Breast epithelium (tissue), 4 donors: ENCODE data around the gene CLDND1. TPM values are rescaled to one million over a fixed set of nuclear protein-coding genes. Genes with fewer than 3 reads are reported as not detected.

Source experiments
- DNase-seq, 2 donors: peaks; one replicate each; pipeline ENCODE4 v3.0.0-alpha.2; 2019; ENCODE audit warnings: low spot score in 2 of 2
- H3K27ac ChIP-seq, 2 donors: fragments of 200-600 bp; sonication (generic) in 1 of 2; one replicate each; pipeline ENCODE4 v1.5.1; 2016 to 2019; ENCODE audit warnings: mild to moderate bottlenecking in 1 of 2
- H3K27me3 ChIP-seq, 2 donors: fragments of 200-600 bp; sonication (generic) in 1 of 2; one replicate each; pipeline versions ENCODE4 v1.5.1 to v1.6.0; 2017 to 2019; ENCODE audit warnings: control low read depth in 1 of 2, mild to moderate bottlenecking in 1 of 2
- H3K36me3 ChIP-seq: fragments of 200-600 bp; one replicate; pipeline ENCODE4 v1.5.1; 2019
- H3K4me1 ChIP-seq, 2 donors: fragments of 200-600 bp; sonication (generic); one replicate each; pipeline ENCODE4 v1.5.1; 2016 to 2019; ENCODE audit warnings: control low read depth in 1 of 2
- H3K4me3 ChIP-seq, 3 donors: fragments of 200-600 bp; sonication (generic); 1 replicate in 2 of 3; 2 replicates in 1 of 3; pipeline ENCODE4 v1.5.1; 2016 to 2019; ENCODE audit warnings: mild to moderate bottlenecking in 3 of 3, moderate library complexity in 2 of 3
- H3K9me3 ChIP-seq, 2 donors: fragments of 200-600 bp; sonication (generic) in 1 of 2; one replicate each; pipeline ENCODE4 v1.5.1; 2016 to 2019; ENCODE audit warnings: control low read depth in 1 of 2
- POLR2A ChIP-seq: fragments of 450-650 bp; IDR thresholded peaks from one replicate; pipeline ENCODE4 v1.6.1; 2016; ENCODE audit warnings: antibody characterized with exemption, mild to moderate bottlenecking, moderate library complexity
- POLR2AphosphoS5 ChIP-seq, 3 donors: sonication (generic); formaldehyde crosslinking; IDR thresholded peaks; one replicate each; pipeline ENCODE4 v1.6.1; 2017; ENCODE audit warnings: antibody characterized with exemption in 3 of 3
- intact Hi-C: fragments of 100-400 bp; cut with DNase I; formaldehyde crosslinking; loops from one replicate; pipeline ENCODE4 v1.15.1; 2023; ENCODE audit warnings: low total_unique reads
- total RNA-seq, 3 donors: library from RNA; depleted of rRNA; stranded (reverse); fragments of >200 nt; gene quantifications; one replicate each; pipeline ENCODE4 v1.1.0, GENCODE V29; 2016
- TF ChIP-seq, protein P1 (sequence below), 3 donors: fragments of 450-650 bp; IDR thresholded peaks; one replicate each; pipeline ENCODE4 v1.5.1; 2016 to 2017; ENCODE audit warnings: antibody characterized with exemption in 3 of 3, mild to moderate bottlenecking in 3 of 3, moderate library complexity in 3 of 3

The CLDND1 gene
- total RNA-seq, result 100 to 1,000 TPM; 113 to 121 (median 114) TPM

DNA sequence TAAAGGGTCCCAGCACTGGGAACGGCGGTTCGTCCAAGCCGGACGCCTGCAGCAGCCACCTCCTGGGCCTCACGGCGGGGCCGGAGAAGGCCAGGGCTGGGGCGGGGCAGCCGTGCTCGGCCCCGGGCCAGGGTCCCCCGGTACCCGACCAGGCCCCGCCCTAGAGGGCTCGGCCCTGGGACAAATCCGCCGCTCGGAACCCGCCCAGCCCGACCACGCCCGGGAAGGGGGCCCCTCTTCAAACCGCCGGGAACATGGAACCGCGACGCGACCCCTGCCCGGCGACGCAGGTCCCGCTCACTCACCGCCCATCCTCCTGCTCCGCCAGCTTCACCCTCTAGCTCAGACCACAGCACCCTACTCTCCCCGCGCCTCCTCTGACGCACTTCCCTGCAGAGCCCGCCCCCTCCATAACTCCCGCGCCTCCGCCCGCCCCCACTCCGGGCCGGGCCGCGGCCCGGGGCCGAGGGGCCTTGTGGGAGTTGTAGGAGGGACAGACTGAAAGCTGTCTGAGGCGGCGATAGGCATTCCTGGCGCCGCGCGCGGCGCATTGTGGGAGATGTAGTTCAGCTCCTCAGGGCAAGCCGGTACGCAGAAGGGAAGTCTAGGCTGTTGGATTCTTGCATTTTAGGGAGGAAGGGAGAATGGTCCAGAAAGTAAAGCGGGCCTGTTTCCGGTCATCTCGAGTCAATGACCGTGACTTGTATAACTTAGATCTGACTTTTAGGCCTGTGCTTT lies at the start of gene CLDND1:
Gene CLDND1, minus strand, starts transcription at position 359 of the 738 bp plus-strand sequence. CDS start 1,478 bp downstream, outside the sequence.
- intact Hi-C loops, result no loop called here
- Histone ChIP-seq H3K27me3 (no peaks in the 10 kb centered on the region), H3K4me3 (peak within 1 kb of the TSS; percentile 74 to 80 (median 75)), H3K9me3 (no peaks in the 10 kb centered on the region), H3K27ac (peak within 1 kb of the TSS; percentile 94 to 98), H3K36me3 (no peaks in the 10 kb centered on the region), H3K4me1 (no peaks in the 10 kb centered on the region)
- DNase-seq, result peak; percentile 94 to 97
- peak; percentile 72 to 90 (median 77) for TF ChIP-seq POLR2AphosphoS5 (IDR thresholded peaks at IDR 0.05)
- TF ChIP-seq, protein P1, sequence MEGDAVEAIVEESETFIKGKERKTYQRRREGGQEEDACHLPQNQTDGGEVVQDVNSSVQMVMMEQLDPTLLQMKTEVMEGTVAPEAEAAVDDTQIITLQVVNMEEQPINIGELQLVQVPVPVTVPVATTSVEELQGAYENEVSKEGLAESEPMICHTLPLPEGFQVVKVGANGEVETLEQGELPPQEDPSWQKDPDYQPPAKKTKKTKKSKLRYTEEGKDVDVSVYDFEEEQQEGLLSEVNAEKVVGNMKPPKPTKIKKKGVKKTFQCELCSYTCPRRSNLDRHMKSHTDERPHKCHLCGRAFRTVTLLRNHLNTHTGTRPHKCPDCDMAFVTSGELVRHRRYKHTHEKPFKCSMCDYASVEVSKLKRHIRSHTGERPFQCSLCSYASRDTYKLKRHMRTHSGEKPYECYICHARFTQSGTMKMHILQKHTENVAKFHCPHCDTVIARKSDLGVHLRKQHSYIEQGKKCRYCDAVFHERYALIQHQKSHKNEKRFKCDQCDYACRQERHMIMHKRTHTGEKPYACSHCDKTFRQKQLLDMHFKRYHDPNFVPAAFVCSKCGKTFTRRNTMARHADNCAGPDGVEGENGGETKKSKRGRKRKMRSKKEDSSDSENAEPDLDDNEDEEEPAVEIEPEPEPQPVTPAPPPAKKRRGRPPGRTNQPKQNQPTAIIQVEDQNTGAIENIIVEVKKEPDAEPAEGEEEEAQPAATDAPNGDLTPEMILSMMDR (IDR thresholded peaks at IDR 0.05), result peak in 1 of 3 donors; percentile 11
- peak; percentile 65 for TF ChIP-seq POLR2A

DNA sequence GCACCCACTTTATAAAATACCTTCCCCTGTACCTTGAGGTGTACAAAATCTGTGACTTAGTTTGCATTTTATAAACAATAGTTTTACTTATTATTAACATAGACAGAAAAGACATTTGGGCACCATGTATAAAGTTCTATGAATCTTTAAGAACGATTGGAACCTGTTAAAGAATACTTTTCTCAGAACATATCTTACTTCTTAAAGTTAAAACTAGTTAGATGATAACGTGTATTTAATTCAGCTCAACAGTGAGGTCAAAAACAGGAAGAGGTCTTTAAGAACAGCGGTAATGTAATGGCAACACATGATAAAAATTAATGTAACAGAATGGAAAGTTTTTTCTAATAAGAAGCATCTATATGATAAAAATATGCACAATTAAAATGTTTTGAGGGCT lies 45.7 kb upstream of the CLDND1 start:
- Histone ChIP-seq H3K27me3 (no peaks in the 10 kb centered on the region), H3K4me3 (no peak overlapping the region), H3K4me1 (no peaks in the 10 kb centered on the region), H3K36me3 (no peaks in the 10 kb centered on the region), H3K27ac (no peak overlapping the region), H3K9me3 (no peaks in the 10 kb centered on the region)
- intact Hi-C loops, result no loop called here
- TF ChIP-seq, protein P1 (IDR thresholded peaks at IDR 0.05), result no peak
- TF ChIP-seq POLR2AphosphoS5 (IDR thresholded peaks at IDR 0.05) (no peak), POLR2A (no peak)
- DNase-seq, result no peak

DNA sequence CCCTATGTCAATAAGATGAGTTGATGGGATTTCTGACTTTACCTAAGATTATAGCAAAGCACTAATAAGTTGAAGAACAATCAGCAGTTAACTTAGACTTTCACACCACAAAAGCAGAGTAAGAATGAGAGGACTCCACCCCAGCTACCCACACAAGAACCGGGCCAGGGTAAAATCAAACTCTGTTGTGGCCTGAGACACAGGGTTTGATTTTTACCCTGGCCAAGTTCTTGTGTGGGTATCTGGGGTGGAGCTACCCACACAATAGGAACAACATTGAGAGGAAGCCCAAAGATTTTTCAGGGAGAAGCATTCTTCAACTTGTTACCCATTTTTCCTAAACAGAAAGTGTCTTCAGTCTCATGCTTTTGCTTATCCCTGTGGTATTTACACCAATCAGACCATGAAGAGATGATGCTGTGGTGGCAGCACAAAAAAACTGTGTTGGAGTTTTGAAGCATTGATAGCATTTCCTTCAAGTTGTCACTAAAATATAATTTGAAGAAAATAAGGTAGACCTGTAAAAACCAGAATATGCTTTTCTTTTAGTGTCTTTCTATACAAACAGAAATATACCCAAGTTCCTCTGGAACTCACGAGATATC lies 45.1 kb upstream of the CLDND1 start:
- no peaks in the 10 kb centered on the region for H3K9me3 ChIP-seq
- no peak for DNase-seq
- intact Hi-C loops, result no loop called here
- no peak overlapping the region for H3K27ac ChIP-seq
- TF ChIP-seq POLR2A (no peak), POLR2AphosphoS5 (IDR thresholded peaks at IDR 0.05) (no peak)
- TF ChIP-seq, protein P1 (IDR thresholded peaks at IDR 0.05), result no peak
- H3K4me3 ChIP-seq, result no peak overlapping the region
- H3K27me3 ChIP-seq, result no peaks in the 10 kb centered on the region
- H3K36me3 ChIP-seq, result no peaks in the 10 kb centered on the region
- H3K4me1 ChIP-seq, result no peaks in the 10 kb centered on the region

DNA sequence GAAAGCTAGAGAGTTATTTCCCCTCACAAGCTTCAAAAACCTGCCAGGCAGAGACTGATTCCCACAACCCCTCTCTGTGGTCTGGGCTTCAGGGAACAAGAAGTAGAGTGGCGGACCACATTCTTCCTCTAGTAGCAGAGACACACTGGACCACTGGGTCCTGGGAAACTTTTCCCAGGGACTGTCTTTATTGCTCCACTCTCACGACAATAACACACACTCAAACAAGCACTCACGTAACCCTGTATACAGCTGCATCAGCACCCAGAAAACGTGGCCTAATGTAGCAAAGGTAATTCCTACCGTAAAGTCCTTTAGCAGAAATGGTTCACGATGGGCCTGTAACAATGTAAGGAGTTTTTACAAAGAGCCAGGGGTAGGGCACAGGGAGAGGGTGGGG lies 43.1 kb upstream of the CLDND1 start:
- TF ChIP-seq, protein P1 (IDR thresholded peaks at IDR 0.05), result no peak
- TF ChIP-seq POLR2AphosphoS5 (IDR thresholded peaks at IDR 0.05) (no peak), POLR2A (no peak)
- no peaks in the 10 kb centered on the region for H3K4me1 ChIP-seq
- DNase-seq, result no peak
- no peaks in the 10 kb centered on the region for H3K9me3 ChIP-seq
- no peak overlapping the region for H3K4me3 ChIP-seq
- H3K27me3 ChIP-seq, result no peaks in the 10 kb centered on the region
- intact Hi-C loops, result no loop called here
- H3K27ac ChIP-seq, result no peak overlapping the region
- H3K36me3 ChIP-seq, result no peaks in the 10 kb centered on the region

DNA sequence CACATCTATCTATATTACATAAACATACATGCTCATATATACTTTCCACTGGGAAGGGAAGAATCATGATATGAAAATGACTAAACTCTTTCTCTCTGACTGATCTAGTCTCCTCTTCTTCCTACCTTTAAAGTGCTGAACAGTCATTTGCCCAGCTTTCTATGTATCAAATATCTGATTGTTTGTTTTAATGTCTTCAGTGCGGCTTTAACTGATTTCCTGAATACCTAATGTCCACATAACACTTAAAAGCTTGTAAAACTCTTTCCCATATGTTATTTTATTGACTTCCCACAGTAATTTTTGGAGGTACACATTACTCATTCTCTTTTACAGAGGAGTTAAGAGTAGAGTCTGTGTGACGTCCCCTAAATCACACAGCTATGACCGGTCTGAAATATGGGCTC lies 42.5 kb upstream of the CLDND1 start:
- Histone ChIP-seq H3K4me1 (no peaks in the 10 kb centered on the region), H3K36me3 (no peaks in the 10 kb centered on the region), H3K27me3 (no peaks in the 10 kb centered on the region), H3K4me3 (no peak overlapping the region), H3K27ac (no peak overlapping the region), H3K9me3 (no peaks in the 10 kb centered on the region)
- TF ChIP-seq, protein P1 (IDR thresholded peaks at IDR 0.05), result no peak
- TF ChIP-seq POLR2A, result no peak
- TF ChIP-seq POLR2AphosphoS5 (IDR thresholded peaks at IDR 0.05), result no peak
- intact Hi-C loops, result no loop called here
- DNase-seq, result no peak
